Mesendoderm (in vitro differentiated cells): ENCODE results near the gene TEKTIP1.

Experiments used
- DNase-seq: peaks from one replicate; pipeline ENCODE4 v3.0.0; 2013
- H2AK5ac ChIP-seq: 2 replicates; pipeline ENCODE4 v1.6.1; 2013; ENCODE audit warnings: low read length, inconsistent platforms
- H2BK120ac ChIP-seq: 2 replicates; pipeline ENCODE4 v1.6.1; 2013; ENCODE audit warnings: low read depth, mild to moderate bottlenecking, low read length, moderate library complexity, mixed read lengths
- H2BK15ac ChIP-seq: replicated peaks from 2 replicates; pipeline ENCODE4 v1.6.1; 2013; ENCODE audit warnings: low read depth, mild to moderate bottlenecking, moderate library complexity
- H2BK5ac ChIP-seq: 2 replicates; pipeline ENCODE4 v1.6.1; 2013; ENCODE audit warnings: low read length, inconsistent platforms
- H3K18ac ChIP-seq: 2 replicates; pipeline ENCODE4 v1.6.1; 2013; ENCODE audit warnings: mild to moderate bottlenecking, low read length, mixed read lengths
- H3K23ac ChIP-seq: one replicate; pipeline ENCODE4 v1.6.1; 2013; ENCODE audit warnings: low read length
- H3K27ac ChIP-seq: 2 replicates; pipeline ENCODE4 v1.5.1; 2013; ENCODE audit warnings: low read depth, mild to moderate bottlenecking, inconsistent platforms, low read length, moderate library complexity
- H3K27me3 ChIP-seq: 2 replicates; pipeline ENCODE4 v1.6.1; 2013; ENCODE audit warnings: low read length, control low read depth, mild to moderate bottlenecking, inconsistent platforms; ENCODE audit not compliant: insufficient read depth, poor library complexity
- H3K36me3 ChIP-seq: 2 replicates; pipeline ENCODE4 v1.6.1; 2013; ENCODE audit warnings: low read length, inconsistent platforms; ENCODE audit not compliant: control insufficient read depth, insufficient read depth
- H3K4ac ChIP-seq: one replicate; pipeline ENCODE4 v1.6.1; 2013; ENCODE audit warnings: low read depth, mild to moderate bottlenecking, low read length, moderate library complexity
- H3K4me1 ChIP-seq: 2 replicates; pipeline ENCODE4 v1.6.1; 2013; ENCODE audit warnings: low read depth, low read length, inconsistent platforms; ENCODE audit not compliant: control insufficient read depth
- H3K4me2 ChIP-seq: 2 replicates; pipeline ENCODE4 v1.6.1; 2013; ENCODE audit warnings: low read length
- H3K4me3 ChIP-seq: 2 replicates; pipeline ENCODE4 v1.5.1; 2013; ENCODE audit warnings: mild to moderate bottlenecking, low read length
- H3K56ac ChIP-seq: one replicate; pipeline ENCODE4 v1.6.1; 2013; ENCODE audit warnings: low read length
- H3K79me1 ChIP-seq: 2 replicates; pipeline ENCODE4 v1.6.1; 2013; ENCODE audit warnings: low read length, inconsistent platforms
- H3K79me2 ChIP-seq: 2 replicates; pipeline ENCODE4 v1.6.1; 2013; ENCODE audit warnings: mild to moderate bottlenecking, low read length; ENCODE audit not compliant: control insufficient read depth, insufficient read depth
- H3K9ac ChIP-seq: 2 replicates; pipeline ENCODE4 v1.6.1; 2013; ENCODE audit warnings: low read length, inconsistent platforms
- H4K5ac ChIP-seq: one replicate; pipeline ENCODE4 v1.6.1; 2013; ENCODE audit warnings: low read length
- H4K8ac ChIP-seq: one replicate; pipeline ENCODE4 v1.6.1; 2013; ENCODE audit warnings: low read depth, mild to moderate bottlenecking, control low read depth, low read length, moderate library complexity
- WGBS: extraction: QIAGEN DNeasy Blood & Tissue Kit; methylation state at CpG from one replicate; pipeline ENCODE4 v1.1.7; 2013; ENCODE audit warnings: low lambda C conversion rate, missing lambda C conversion rate; ENCODE audit not compliant: insufficient coverage; ENCODE audit errors: extremely low coverage; 5-methylcytosine and 5-hydroxymethylcytosine counted together

The TEKTIP1 gene

GRCh38 chr19:3585301-3586126, 46.5 kb downstream of the TEKTIP1 start, which contains the start of gene GIPC3:
GIPC3 (plus strand) TSS chr19:3585478; CDS start chr19:3585598, 120 bp downstream.
- Histone ChIP-seq H2BK15ac (no peak within 1 kb of the TSS), H2AK5ac (no peak within 1 kb of the TSS), H3K36me3 (no peaks in the 10 kb centered on the region), H3K4ac (no peak within 1 kb of the TSS), H3K4me3 (no peak within 1 kb of the TSS), H2BK120ac (no peak within 1 kb of the TSS), H3K27ac (no peak within 1 kb of the TSS), H4K8ac (no peak within 1 kb of the TSS), H3K4me1 (no peaks in the 10 kb centered on the region), H3K4me2 (no peak within 1 kb of the TSS), H3K23ac (no peak within 1 kb of the TSS), H3K27me3 (peaks cover 5% of the 10 kb centered on the region), H4K5ac (no peak within 1 kb of the TSS), H3K9ac (peak within 1 kb of the TSS; percentile 1), H3K56ac (peak within 1 kb of the TSS; percentile 65), H2BK5ac (no peak within 1 kb of the TSS), H3K79me2 (no peaks in the 10 kb centered on the region), H3K18ac (peak within 1 kb of the TSS; percentile 77), H3K79me1 (no peaks in the 10 kb centered on the region)
- no peak for DNase-seq
- no CpG with 5 or more reads among the region's 84 CpGs for WGBS

GRCh38 chr19:3586127-3586626, 47.2 kb downstream of the TEKTIP1 start:
- H2AK5ac ChIP-seq, result no peak overlapping the region
- H3K9ac ChIP-seq, result no peak overlapping the region
- no peaks in the 10 kb centered on the region for H3K4me1 ChIP-seq
- no peak for DNase-seq
- no peak overlapping the region for H3K4me2 ChIP-seq
- H3K36me3 ChIP-seq, result no peaks in the 10 kb centered on the region
- WGBS, result no CpG with 5 or more reads among the region's 16 CpGs
- no peak overlapping the region for H2BK5ac ChIP-seq
- H3K4me3 ChIP-seq, result no peak overlapping the region
- H3K56ac ChIP-seq, result no peak overlapping the region
- H2BK15ac ChIP-seq, result no peak overlapping the region
- no peak overlapping the region for H2BK120ac ChIP-seq
- H3K27ac ChIP-seq, result no peak overlapping the region
- H3K79me2 ChIP-seq, result no peaks in the 10 kb centered on the region
- no peak overlapping the region for H3K4ac ChIP-seq
- no peaks in the 10 kb centered on the region for H3K79me1 ChIP-seq
- no peak overlapping the region for H3K23ac ChIP-seq
- no peak overlapping the region for H4K5ac ChIP-seq
- H3K18ac ChIP-seq, result peak overlapping the region; percentile 77
- peaks cover 5% of the 10 kb centered on the region for H3K27me3 ChIP-seq
- no peak overlapping the region for H4K8ac ChIP-seq

GRCh38 chr19:3586707-3587346, 47.9 kb downstream of the TEKTIP1 start:
- no CpG with 5 or more reads among the region's 31 CpGs for WGBS
- H3K4me1 ChIP-seq, result no peaks in the 10 kb centered on the region
- DNase-seq, result no peak
- H3K79me2 ChIP-seq, result no peaks in the 10 kb centered on the region
- H3K36me3 ChIP-seq, result no peaks in the 10 kb centered on the region
- no peak overlapping the region for H2BK15ac ChIP-seq
- no peak overlapping the region for H3K4me3 ChIP-seq
- H3K27ac ChIP-seq, result no peak overlapping the region
- H4K8ac ChIP-seq, result no peak overlapping the region
- no peak overlapping the region for H3K56ac ChIP-seq
- no peak overlapping the region for H3K4ac ChIP-seq
- no peak overlapping the region for H4K5ac ChIP-seq
- no peak overlapping the region for H2BK120ac ChIP-seq
- H3K79me1 ChIP-seq, result no peaks in the 10 kb centered on the region
- no peak overlapping the region for H2AK5ac ChIP-seq
- no peak overlapping the region for H3K23ac ChIP-seq
- H3K18ac ChIP-seq, result no peak overlapping the region
- no peak overlapping the region for H3K9ac ChIP-seq
- no peak overlapping the region for H2BK5ac ChIP-seq
- H3K27me3 ChIP-seq, result peaks cover 5% of the 10 kb centered on the region
- H3K4me2 ChIP-seq, result no peak overlapping the region

- no peak overlapping the region for H3K4me3 ChIP-seq
Measured at GRCh38 chr19:3589439-3589838, 50.5 kb downstream of the TEKTIP1 start.

GRCh38 chr19:3589949-3590348, 51.0 kb downstream of the TEKTIP1 start:
- H3K4me3 ChIP-seq, result no peak overlapping the region

More at GRCh38 chr19:3589439-3589838, 50.5 kb downstream of the TEKTIP1 start:
- Histone ChIP-seq H3K27ac (no peak overlapping the region), H3K9ac (no peak overlapping the region), H3K79me1 (no peaks in the 10 kb centered on the region), H3K27me3 (peaks cover 5% of the 10 kb centered on the region), H3K36me3 (no peaks in the 10 kb centered on the region), H3K4me2 (no peak overlapping the region), H4K8ac (no peak overlapping the region), H3K4me1 (no peaks in the 10 kb centered on the region), H2BK5ac (no peak overlapping the region), H2BK15ac (no peak overlapping the region), H3K18ac (no peak overlapping the region), H2BK120ac (no peak overlapping the region), H3K79me2 (no peaks in the 10 kb centered on the region), H3K23ac (no peak overlapping the region), H2AK5ac (no peak overlapping the region), H3K4ac (no peak overlapping the region), H4K5ac (no peak overlapping the region), H3K56ac (no peak overlapping the region)
- WGBS, result no CpG with 5 or more reads among the region's 11 CpGs
- no peak for DNase-seq

More at GRCh38 chr19:3589949-3590348, 51.0 kb downstream of the TEKTIP1 start:
- no peak overlapping the region for H3K18ac ChIP-seq
- H2BK5ac ChIP-seq, result no peak overlapping the region
- no peak overlapping the region for H3K56ac ChIP-seq
- WGBS, result no CpG with 5 or more reads among the region's 22 CpGs
- H3K4me1 ChIP-seq, result no peaks in the 10 kb centered on the region
- H3K27me3 ChIP-seq, result peaks cover 5% of the 10 kb centered on the region
- H4K5ac ChIP-seq, result no peak overlapping the region
- H2AK5ac ChIP-seq, result no peak overlapping the region
- H3K79me2 ChIP-seq, result no peaks in the 10 kb centered on the region
- H3K27ac ChIP-seq, result no peak overlapping the region
- no peak overlapping the region for H3K23ac ChIP-seq
- DNase-seq, result no peak
- H2BK15ac ChIP-seq, result no peak overlapping the region
- no peak overlapping the region for H3K4ac ChIP-seq
- H4K8ac ChIP-seq, result no peak overlapping the region
- H3K4me2 ChIP-seq, result no peak overlapping the region
- H3K79me1 ChIP-seq, result no peaks in the 10 kb centered on the region
- no peak overlapping the region for H3K9ac ChIP-seq
- H3K36me3 ChIP-seq, result no peaks in the 10 kb centered on the region
- H2BK120ac ChIP-seq, result no peak overlapping the region
